Smooth muscle cell (in vitro differentiated cells): ENCODE results near the gene TACR1. TPM values are rescaled to one million over a fixed set of nuclear protein-coding genes. Genes with fewer than 3 reads are reported as not detected.

ENCODE experiments used
- DNase-seq: peaks from one replicate; lab custom pipeline; 2025; ENCODE audit not compliant: unreplicated experiment; lab: John Stamatoyannopoulos, UW
- H2AFZ ChIP-seq: fragments of 200-600 bp; sonication (generic); 2 replicates; pipeline ENCODE4 v1.6.0; 2016; ENCODE audit warnings: antibody characterized with exemption, low read depth, mild to moderate bottlenecking
- H3F3A ChIP-seq: fragments of 200-600 bp; sonication (generic); 2 replicates; pipeline ENCODE4 v1.6.0; 2017; ENCODE audit warnings: antibody characterized with exemption, low read depth
- H3K27ac ChIP-seq: fragments of 200-600 bp; sonication (generic); 2 replicates; pipeline ENCODE4 v1.5.1; 2016; ENCODE audit warnings: low read depth, mild to moderate bottlenecking
- H3K27me3 ChIP-seq: fragments of 200-600 bp; sonication (generic); 2 replicates; pipeline ENCODE4 v1.6.1; 2016; ENCODE audit warnings: low read depth, mild to moderate bottlenecking
- H3K36me3 ChIP-seq: fragments of 200-600 bp; sonication (generic); 2 replicates; pipeline ENCODE4 v1.5.1; 2016; ENCODE audit warnings: low read depth
- H3K4me1 ChIP-seq: fragments of 200-600 bp; sonication (generic); 2 replicates; pipeline ENCODE4 v1.5.1; 2016; ENCODE audit warnings: low read depth
- H3K4me2 ChIP-seq: fragments of 200-600 bp; sonication (generic); 2 replicates; pipeline ENCODE4 v1.6.0; 2016; ENCODE audit warnings: mild to moderate bottlenecking
- H3K4me3 ChIP-seq: fragments of 200-600 bp; sonication (generic); 2 replicates; pipeline ENCODE4 v1.5.1; 2016; ENCODE audit warnings: mild to moderate bottlenecking
- H3K79me2 ChIP-seq: fragments of 200-600 bp; sonication (generic); 2 replicates; pipeline ENCODE4 v1.6.0; 2016; ENCODE audit warnings: low read depth, mild to moderate bottlenecking
- H3K9ac ChIP-seq: fragments of 200-600 bp; sonication (generic); 2 replicates; pipeline ENCODE4 v1.6.0; 2016; ENCODE audit warnings: low read depth
- H3K9me3 ChIP-seq: fragments of 200-600 bp; sonication (generic); replicated peaks from 2 replicates; pipeline ENCODE4 v1.5.1; 2016; ENCODE audit warnings: low read depth
- H4K20me1 ChIP-seq: fragments of 200-600 bp; sonication (generic); 2 replicates; pipeline ENCODE4 v1.6.0; 2016; ENCODE audit warnings: low read depth
- WGBS: methylation state at CpG from one replicate; pipeline ENCODE4 v1.1.7; 2016; ENCODE audit warnings: low lambda C conversion rate; 5-methylcytosine and 5-hydroxymethylcytosine counted together
- polyA plus RNA-seq: library from polyadenylated mRNA; unstranded; fragments of >200 nt; fragmentation: Nextera tagmentation; extraction: Ambion mirVana; gene quantifications from 2 replicates; pipeline ENCODE4 v1.2.1, GENCODE V29; 2016
- total RNA-seq: library from RNA; depleted of rRNA; stranded (reverse); fragments of >200 nt; gene quantifications from 2 replicates; pipeline ENCODE4 v1.2.3, GENCODE V29; 2014
- TF ChIP-seq, protein P1 (sequence below): fragments of 200-600 bp; sonication (generic); IDR thresholded peaks from 2 replicates; pipeline ENCODE4 v1.5.1; 2017; ENCODE audit warnings: borderline replicate concordance, mild to moderate bottlenecking, antibody characterized with exemption; ENCODE audit not compliant: insufficient read depth, poor library complexity, severe bottlenecking

Gene TACR1
- total and polyA plus RNA-seq, 2 experiments from 2014 or later: 0.93 to 4.5 TPM

DNA sequence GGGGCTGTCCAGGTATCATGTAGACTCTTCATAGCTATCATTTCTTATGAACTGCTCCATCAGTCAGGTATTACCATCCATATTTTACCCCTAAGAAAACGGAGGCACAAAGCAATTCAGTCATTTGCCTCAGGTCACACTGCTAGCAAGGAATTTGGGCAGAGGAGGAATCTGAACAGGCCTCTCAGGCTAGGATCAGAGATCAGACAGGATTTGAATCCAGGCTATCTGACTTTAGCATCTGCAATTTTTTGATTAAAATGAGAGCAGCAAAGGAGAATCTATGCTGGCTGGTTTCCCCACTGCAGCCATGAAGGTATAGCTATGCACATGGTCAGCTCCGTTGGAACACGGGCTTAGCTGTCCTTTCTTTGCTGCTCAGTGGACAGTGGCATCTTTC, 60.1 kb downstream of the TACR1 start:
- Histone ChIP-seq H3F3A (no peaks in the 10 kb centered on the region), H3K27ac (no peak overlapping the region), H3K4me2 (no peak overlapping the region), H2AFZ (no peak overlapping the region), H3K9me3 (no peaks in the 10 kb centered on the region), H3K9ac (no peak overlapping the region), H3K4me3 (no peak overlapping the region), H4K20me1 (no peaks in the 10 kb centered on the region), H3K4me1 (peaks cover 4% of the 10 kb centered on the region), H3K27me3 (no peaks in the 10 kb centered on the region), H3K36me3 (no peaks in the 10 kb centered on the region), H3K79me2 (no peaks in the 10 kb centered on the region)
- 82% methylated on average over 3 of the region's 3 CpGs for WGBS
- TF ChIP-seq, protein P1, sequence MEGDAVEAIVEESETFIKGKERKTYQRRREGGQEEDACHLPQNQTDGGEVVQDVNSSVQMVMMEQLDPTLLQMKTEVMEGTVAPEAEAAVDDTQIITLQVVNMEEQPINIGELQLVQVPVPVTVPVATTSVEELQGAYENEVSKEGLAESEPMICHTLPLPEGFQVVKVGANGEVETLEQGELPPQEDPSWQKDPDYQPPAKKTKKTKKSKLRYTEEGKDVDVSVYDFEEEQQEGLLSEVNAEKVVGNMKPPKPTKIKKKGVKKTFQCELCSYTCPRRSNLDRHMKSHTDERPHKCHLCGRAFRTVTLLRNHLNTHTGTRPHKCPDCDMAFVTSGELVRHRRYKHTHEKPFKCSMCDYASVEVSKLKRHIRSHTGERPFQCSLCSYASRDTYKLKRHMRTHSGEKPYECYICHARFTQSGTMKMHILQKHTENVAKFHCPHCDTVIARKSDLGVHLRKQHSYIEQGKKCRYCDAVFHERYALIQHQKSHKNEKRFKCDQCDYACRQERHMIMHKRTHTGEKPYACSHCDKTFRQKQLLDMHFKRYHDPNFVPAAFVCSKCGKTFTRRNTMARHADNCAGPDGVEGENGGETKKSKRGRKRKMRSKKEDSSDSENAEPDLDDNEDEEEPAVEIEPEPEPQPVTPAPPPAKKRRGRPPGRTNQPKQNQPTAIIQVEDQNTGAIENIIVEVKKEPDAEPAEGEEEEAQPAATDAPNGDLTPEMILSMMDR: no peak
- no peak for DNase-seq

DNA sequence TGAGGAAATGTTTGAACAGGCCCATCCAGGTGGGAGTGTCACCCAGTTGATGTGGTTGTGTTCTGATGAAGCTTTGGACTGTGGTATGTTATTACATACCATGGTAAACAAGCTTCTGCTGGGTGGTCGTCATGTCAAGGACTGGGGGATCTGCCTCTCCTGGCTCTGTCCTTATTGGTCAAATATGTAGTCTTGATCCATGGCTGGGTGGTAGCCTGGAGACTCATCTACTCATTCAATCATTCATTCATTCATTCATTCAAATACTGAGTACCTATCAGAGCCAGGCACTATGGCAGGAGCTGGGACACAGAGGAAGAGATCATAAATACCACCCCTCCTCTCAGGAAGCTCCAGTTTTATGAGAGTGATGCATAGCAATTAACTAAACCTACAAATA, 60.8 kb downstream of the TACR1 start:
- DNase-seq: no peak
- Histone ChIP-seq H3K27ac (no peak overlapping the region), H2AFZ (no peak overlapping the region), H3K79me2 (no peaks in the 10 kb centered on the region), H4K20me1 (no peaks in the 10 kb centered on the region), H3K4me3 (no peak overlapping the region), H3F3A (no peaks in the 10 kb centered on the region), H3K9me3 (no peaks in the 10 kb centered on the region), H3K4me2 (no peak overlapping the region), H3K9ac (no peak overlapping the region), H3K27me3 (no peaks in the 10 kb centered on the region), H3K4me1 (peaks cover 4% of the 10 kb centered on the region), H3K36me3 (no peaks in the 10 kb centered on the region)
- TF ChIP-seq, protein P1: no peak
- 95% methylated on average over 1 of the region's 1 CpG for WGBS

DNA sequence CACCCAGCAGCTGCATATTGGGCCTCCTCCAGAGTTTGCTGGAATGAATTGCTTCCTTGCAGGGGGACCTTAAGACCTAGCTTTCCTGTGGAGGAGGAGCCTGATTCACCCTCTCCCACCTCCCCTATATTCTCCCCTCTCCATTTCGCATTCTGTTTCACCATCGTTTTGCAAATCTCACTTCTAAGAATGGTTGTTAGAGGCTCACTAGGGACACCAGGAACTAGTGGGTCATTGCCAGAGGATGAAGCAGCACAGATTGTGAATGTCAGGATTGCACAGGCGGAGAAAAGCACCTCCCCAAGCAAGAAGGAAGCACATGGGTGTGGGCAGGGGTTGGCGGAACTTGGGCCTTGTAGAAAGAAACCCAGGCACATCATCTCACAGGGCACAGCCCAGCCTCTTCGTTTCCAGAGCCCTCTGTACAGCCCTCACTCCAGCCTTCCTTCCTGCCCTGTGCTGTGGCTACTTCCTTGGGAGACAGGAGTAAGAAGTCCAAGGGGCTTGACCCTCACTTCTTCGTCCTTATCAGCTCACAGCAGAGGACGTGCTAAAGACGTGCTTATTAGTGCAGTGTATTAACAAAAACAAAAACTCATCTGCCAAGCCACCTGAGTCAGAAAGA, 63.4 kb downstream of the TACR1 start:
- no peaks in the 10 kb centered on the region for H3F3A ChIP-seq
- no peaks in the 10 kb centered on the region for H4K20me1 ChIP-seq
- 74% methylated on average over 8 of the region's 8 CpGs for WGBS
- H3K4me2 ChIP-seq: no peak overlapping the region
- no peak overlapping the region for H3K9ac ChIP-seq
- no peaks in the 10 kb centered on the region for H3K27me3 ChIP-seq
- no peak for DNase-seq
- TF ChIP-seq, protein P1: no peak
- H3K27ac ChIP-seq: no peak overlapping the region
- H3K4me1 ChIP-seq: peaks cover under 1% of the 10 kb centered on the region
- no peaks in the 10 kb centered on the region for H3K36me3 ChIP-seq
- no peak overlapping the region for H2AFZ ChIP-seq
- no peak overlapping the region for H3K4me3 ChIP-seq
- no peaks in the 10 kb centered on the region for H3K79me2 ChIP-seq
- H3K9me3 ChIP-seq: no peaks in the 10 kb centered on the region

DNA sequence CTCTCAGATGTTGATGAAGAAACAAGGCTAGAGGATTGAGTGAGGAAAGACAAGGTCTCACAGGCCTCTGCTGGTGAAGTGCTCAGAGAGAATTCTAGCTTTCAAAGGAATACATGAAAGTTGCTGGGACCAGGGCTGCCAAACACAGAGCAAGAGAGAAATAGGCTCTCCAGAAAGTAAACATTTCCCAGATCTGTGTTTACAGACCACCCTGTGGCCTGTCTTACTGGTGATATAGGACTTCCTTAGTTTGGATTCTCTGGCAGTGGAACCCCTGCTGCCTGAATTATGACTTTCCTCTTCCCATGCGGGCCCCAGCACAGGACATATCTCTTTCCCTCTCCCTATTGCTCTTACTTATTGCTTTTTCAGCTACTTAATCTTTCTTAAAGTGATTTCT, 64.5 kb downstream of the TACR1 start:
- H3K4me2 ChIP-seq: no peak overlapping the region
- H3K4me3 ChIP-seq: no peak overlapping the region
- H2AFZ ChIP-seq: peak overlapping the region; percentile 30
- WGBS: 31% methylated on average over 1 of the region's 1 CpG
- no peaks in the 10 kb centered on the region for H3K36me3 ChIP-seq
- H3K27me3 ChIP-seq: no peaks in the 10 kb centered on the region
- H3K9ac ChIP-seq: no peak overlapping the region
- DNase-seq: no peak
- no peaks in the 10 kb centered on the region for H3K4me1 ChIP-seq
- no peaks in the 10 kb centered on the region for H4K20me1 ChIP-seq
- no peaks in the 10 kb centered on the region for H3K9me3 ChIP-seq
- no peaks in the 10 kb centered on the region for H3F3A ChIP-seq
- TF ChIP-seq, protein P1: no peak
- no peaks in the 10 kb centered on the region for H3K79me2 ChIP-seq
- H3K27ac ChIP-seq: no peak overlapping the region
